ENCODE data around the gene NPAS3.

DNA sequence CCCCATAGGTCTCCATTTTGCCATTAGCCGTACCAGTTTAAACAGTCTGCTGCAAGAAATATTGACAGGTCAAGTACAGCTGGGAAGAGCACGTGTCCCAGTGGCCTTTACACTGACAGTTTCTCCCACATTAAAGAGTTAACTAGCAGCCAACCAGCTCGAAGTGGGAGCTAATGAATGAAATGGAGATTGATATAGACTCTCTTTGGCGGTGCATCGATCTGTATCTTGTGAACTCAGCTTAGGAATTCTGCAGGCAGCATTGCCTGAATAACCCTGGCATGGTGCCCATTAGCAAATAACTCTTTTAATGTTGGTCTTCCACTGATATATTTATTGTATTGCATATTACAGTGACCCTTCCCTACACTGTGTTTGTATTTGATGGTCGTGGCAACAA lies 692.8 kb downstream of the NPAS3 start:
- TF ChIP-seq, protein P1, sequence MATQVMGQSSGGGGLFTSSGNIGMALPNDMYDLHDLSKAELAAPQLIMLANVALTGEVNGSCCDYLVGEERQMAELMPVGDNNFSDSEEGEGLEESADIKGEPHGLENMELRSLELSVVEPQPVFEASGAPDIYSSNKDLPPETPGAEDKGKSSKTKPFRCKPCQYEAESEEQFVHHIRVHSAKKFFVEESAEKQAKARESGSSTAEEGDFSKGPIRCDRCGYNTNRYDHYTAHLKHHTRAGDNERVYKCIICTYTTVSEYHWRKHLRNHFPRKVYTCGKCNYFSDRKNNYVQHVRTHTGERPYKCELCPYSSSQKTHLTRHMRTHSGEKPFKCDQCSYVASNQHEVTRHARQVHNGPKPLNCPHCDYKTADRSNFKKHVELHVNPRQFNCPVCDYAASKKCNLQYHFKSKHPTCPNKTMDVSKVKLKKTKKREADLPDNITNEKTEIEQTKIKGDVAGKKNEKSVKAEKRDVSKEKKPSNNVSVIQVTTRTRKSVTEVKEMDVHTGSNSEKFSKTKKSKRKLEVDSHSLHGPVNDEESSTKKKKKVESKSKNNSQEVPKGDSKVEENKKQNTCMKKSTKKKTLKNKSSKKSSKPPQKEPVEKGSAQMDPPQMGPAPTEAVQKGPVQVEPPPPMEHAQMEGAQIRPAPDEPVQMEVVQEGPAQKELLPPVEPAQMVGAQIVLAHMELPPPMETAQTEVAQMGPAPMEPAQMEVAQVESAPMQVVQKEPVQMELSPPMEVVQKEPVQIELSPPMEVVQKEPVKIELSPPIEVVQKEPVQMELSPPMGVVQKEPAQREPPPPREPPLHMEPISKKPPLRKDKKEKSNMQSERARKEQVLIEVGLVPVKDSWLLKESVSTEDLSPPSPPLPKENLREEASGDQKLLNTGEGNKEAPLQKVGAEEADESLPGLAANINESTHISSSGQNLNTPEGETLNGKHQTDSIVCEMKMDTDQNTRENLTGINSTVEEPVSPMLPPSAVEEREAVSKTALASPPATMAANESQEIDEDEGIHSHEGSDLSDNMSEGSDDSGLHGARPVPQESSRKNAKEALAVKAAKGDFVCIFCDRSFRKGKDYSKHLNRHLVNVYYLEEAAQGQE (IDR thresholded peaks at IDR 0.05; ENCODE audit: insufficient read depth in 1 of 2, low read depth in 2 of 2, low read length in 2 of 2) = no peak
- no peak for TF ChIP-seq TAF1 (IDR thresholded peaks at IDR 0.05; ENCODE audit: borderline replicate concordance, insufficient read depth, low read length)
- no peak for TF ChIP-seq POLR2AphosphoS5 (IDR thresholded peaks at IDR 0.05; ENCODE audit: low read depth, low read length)

All from PFSK-1 (cell line).